Measurements from ENCODE around the gene SLC16A8. TPM values are rescaled to one million over a fixed set of nuclear protein-coding genes. Genes with fewer than 3 reads are reported as not detected.

Gene SLC16A8
- total RNA-seq, 1 experiment from 2014 or later = not detected

- H4K20me1 ChIP-seq (ENCODE audit: insufficient read depth) = no peaks in the 10 kb centered on the region
- H3K4me1 ChIP-seq (ENCODE audit: control insufficient read depth in 1 of 2, insufficient read depth in 2 of 2, low read length in 2 of 2) = peaks cover 5 to 9% of the 10 kb centered on the region in 2 experiments; a peak in 3 of 4 replicates
- BruUV-seq (replicated peaks) = no TSS peak
- no peaks in the 10 kb centered on the region for H3K36me3 ChIP-seq (ENCODE audit: control insufficient read depth in 1 of 2, insufficient read depth in 2 of 2, low read length in 2 of 2)
- DNase-seq (ENCODE audit: low read depth, low spot score) (no peak), ATAC-seq (no peak)
- ChIA-PET POLR2A (no interaction called here), CTCF (no interaction called here), RAD21 (ENCODE audit: low non-redundant PET in 1 of 2, low total read pairs in 2 of 2, uncharacterized antibody in 2 of 2, unreplicated experiment in 2 of 2) (no interaction called here)
- no peak overlapping the region for H2AFZ ChIP-seq (ENCODE audit: low read depth, low read length, poor library complexity, severe bottlenecking)
- no peak overlapping the region for H3K4me2 ChIP-seq (ENCODE audit: low read length)
- H3K9me2 ChIP-seq (ENCODE audit: insufficient read depth) = no peaks in the 10 kb centered on the region
- H3K9ac ChIP-seq (ENCODE audit: low read length) = no peak overlapping the region
- no peaks in the 10 kb centered on the region for H3K79me2 ChIP-seq (ENCODE audit: insufficient read depth, low read length)
- H3K4me3 ChIP-seq (replicated peaks in 1 of 2; ENCODE audit: low read depth in 1 of 2, low read length in 2 of 2) = no peak overlapping the region
- no peaks in the 10 kb centered on the region for H3K27me3 ChIP-seq (ENCODE audit: insufficient read depth, low read length)
- H3K9me3 ChIP-seq (ENCODE audit: control insufficient read depth in 1 of 2, insufficient read depth in 1 of 2, low read depth in 1 of 2, low read length in 2 of 2) = no peaks in the 10 kb centered on the region
- no peak for TF ChIP-seq EZH2 (IDR thresholded peaks at IDR 0.05)
- TF ChIP-seq CTCF (IDR thresholded peaks at IDR 0.05 in 2 of 3, conservative IDR thresholded peaks at IDR 0.05 in 1 of 3; ENCODE audit: borderline replicate concordance in 1 of 3, insufficient read depth in 1 of 3, low read depth in 2 of 3, low read length in 2 of 3) = no peak
- TF ChIP-seq ATF3 (IDR thresholded peaks at IDR 0.05) = no peak
- TF ChIP-seq SP1 (IDR thresholded peaks at IDR 0.05; ENCODE audit: low read depth) = no peak
- TF ChIP-seq POLR2A (IDR thresholded peaks at IDR 0.05; ENCODE audit: borderline replicate concordance, extremely low read depth, insufficient read depth, insufficient read length) = no peak
- no peak for TF ChIP-seq REST (IDR thresholded peaks at IDR 0.05; ENCODE audit: low read depth)
- no peak for TF ChIP-seq CBX3 (IDR thresholded peaks at IDR 0.05; ENCODE audit: low read depth)
- no peak for TF ChIP-seq YY1 (IDR thresholded peaks at IDR 0.05; ENCODE audit: extremely low read depth, insufficient replicate concordance, low read depth, low read length)
- no peak for TF ChIP-seq MAX (IDR thresholded peaks at IDR 0.05)
- no peak for TF ChIP-seq SRF (IDR thresholded peaks at IDR 0.05; ENCODE audit: low read depth)
- TF ChIP-seq CEBPB (IDR thresholded peaks at IDR 0.05; ENCODE audit: low read depth) = no peak
- no peak for TF ChIP-seq TCF7L2 (IDR thresholded peaks at IDR 0.05; ENCODE audit: borderline replicate concordance, extremely low read depth, insufficient read depth, insufficient read length)
- TF ChIP-seq EGR1 (IDR thresholded peaks at IDR 0.05; ENCODE audit: low read depth) = no peak
- no peak for TF ChIP-seq RAD21 (IDR thresholded peaks at IDR 0.05; ENCODE audit: low read depth)
- TF ChIP-seq FOSL1 (IDR thresholded peaks at IDR 0.05; ENCODE audit: low read depth) = no peak
- TF ChIP-seq JUND (IDR thresholded peaks at IDR 0.05) = no peak
- no peak for TF ChIP-seq ZBTB33 (IDR thresholded peaks at IDR 0.05; ENCODE audit: extremely low read depth, insufficient replicate concordance, low read length)
- TF ChIP-seq ZNF274 (IDR thresholded peaks at IDR 0.05; ENCODE audit: low read depth, low read length) = no peak
- no peak overlapping the region for H3K27ac ChIP-seq (ENCODE audit: low read depth, low read length)
- intact Hi-C loops (cut with micrococcal nuclease) = no loop called here
Measured at GRCh38 chr22:38127869-38128268, 43.9 kb upstream of the SLC16A8 start.

All from HCT116 (cell line).